Osteocyte (in vitro differentiated cells): ENCODE results near the gene MTUS2. TPM values are rescaled to one million over a fixed set of nuclear protein-coding genes. Genes with fewer than 3 reads are reported as not detected.

Source experiments
- DNase-seq: peaks from one replicate; pipeline ENCODE4 v3.0.0; 2021; ENCODE audit warnings: mixed read lengths; ENCODE audit not compliant: unreplicated experiment; ENCODE audit errors: extremely low spot score
- H3K27ac Mint-ChIP-seq: one replicate; pipeline ENCODE4 v1.8.0; 2021; ENCODE audit warnings: mild to moderate bottlenecking, mixed read lengths; ENCODE audit not compliant: unreplicated experiment
- H3K27me3 Mint-ChIP-seq: one replicate; pipeline ENCODE4 v1.8.0; 2021; ENCODE audit warnings: mixed read lengths; ENCODE audit not compliant: unreplicated experiment
- H3K36me3 Mint-ChIP-seq: one replicate; pipeline ENCODE4 v1.8.0; 2021; ENCODE audit warnings: mixed read lengths; ENCODE audit not compliant: unreplicated experiment
- H3K4me1 Mint-ChIP-seq: one replicate; pipeline ENCODE4 v1.8.0; 2021; ENCODE audit warnings: mixed read lengths; ENCODE audit not compliant: unreplicated experiment
- H3K4me3 Mint-ChIP-seq: one replicate; pipeline ENCODE4 v1.8.0; 2021; ENCODE audit warnings: mild to moderate bottlenecking, moderate library complexity, mixed read lengths; ENCODE audit not compliant: unreplicated experiment
- H3K9me3 Mint-ChIP-seq: one replicate; pipeline ENCODE4 v1.8.0; 2021; ENCODE audit warnings: mixed read lengths; ENCODE audit not compliant: unreplicated experiment
- total RNA-seq: library from RNA; stranded (reverse); gene quantifications from 2 replicates; pipeline ENCODE4 v1.2.1, GENCODE V29; 2021
- TF ChIP-seq, protein P1 (sequence below): fragments of 200-600 bp; sonication (generic); IDR thresholded peaks from 2 replicates; pipeline ENCODE4 v1.5.0; 2021; ENCODE audit warnings: antibody characterized with exemption, mild to moderate bottlenecking, moderate library complexity

MTUS2 gene
- total RNA-seq, 1 donor from 2014 or later = 0.05 TPM

DNA sequence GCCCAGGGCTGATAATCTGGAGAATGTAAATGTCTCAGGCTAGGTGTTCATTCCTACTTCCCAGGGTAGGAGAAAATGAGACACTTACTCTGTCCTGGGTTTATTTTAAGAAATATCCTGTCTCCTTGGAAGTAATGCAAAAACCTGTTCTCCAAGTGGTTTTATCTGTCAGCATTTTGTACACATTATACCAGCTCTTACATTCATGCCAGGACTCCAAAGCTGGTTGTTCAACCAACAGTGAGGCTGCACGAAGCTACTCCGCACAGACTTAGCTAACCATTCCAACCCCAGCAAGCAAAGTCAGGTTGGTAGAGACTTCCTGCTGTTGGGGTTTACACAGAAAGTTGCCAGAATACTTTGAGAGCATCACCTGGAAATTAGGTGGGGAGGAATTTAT is 719.7 kb downstream of the MTUS2 start:
- no peaks in the 10 kb centered on the region for H3K9me3 Mint-ChIP-seq
- H3K27ac Mint-ChIP-seq = no peak overlapping the region
- TF ChIP-seq, protein P1, sequence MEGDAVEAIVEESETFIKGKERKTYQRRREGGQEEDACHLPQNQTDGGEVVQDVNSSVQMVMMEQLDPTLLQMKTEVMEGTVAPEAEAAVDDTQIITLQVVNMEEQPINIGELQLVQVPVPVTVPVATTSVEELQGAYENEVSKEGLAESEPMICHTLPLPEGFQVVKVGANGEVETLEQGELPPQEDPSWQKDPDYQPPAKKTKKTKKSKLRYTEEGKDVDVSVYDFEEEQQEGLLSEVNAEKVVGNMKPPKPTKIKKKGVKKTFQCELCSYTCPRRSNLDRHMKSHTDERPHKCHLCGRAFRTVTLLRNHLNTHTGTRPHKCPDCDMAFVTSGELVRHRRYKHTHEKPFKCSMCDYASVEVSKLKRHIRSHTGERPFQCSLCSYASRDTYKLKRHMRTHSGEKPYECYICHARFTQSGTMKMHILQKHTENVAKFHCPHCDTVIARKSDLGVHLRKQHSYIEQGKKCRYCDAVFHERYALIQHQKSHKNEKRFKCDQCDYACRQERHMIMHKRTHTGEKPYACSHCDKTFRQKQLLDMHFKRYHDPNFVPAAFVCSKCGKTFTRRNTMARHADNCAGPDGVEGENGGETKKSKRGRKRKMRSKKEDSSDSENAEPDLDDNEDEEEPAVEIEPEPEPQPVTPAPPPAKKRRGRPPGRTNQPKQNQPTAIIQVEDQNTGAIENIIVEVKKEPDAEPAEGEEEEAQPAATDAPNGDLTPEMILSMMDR = no peak
- H3K4me1 Mint-ChIP-seq = peaks cover 16% of the 10 kb centered on the region
- no peak overlapping the region for H3K4me3 Mint-ChIP-seq
- H3K27me3 Mint-ChIP-seq = no peaks in the 10 kb centered on the region
- peaks cover 11% of the 10 kb centered on the region for H3K36me3 Mint-ChIP-seq
- no peak for DNase-seq

DNA sequence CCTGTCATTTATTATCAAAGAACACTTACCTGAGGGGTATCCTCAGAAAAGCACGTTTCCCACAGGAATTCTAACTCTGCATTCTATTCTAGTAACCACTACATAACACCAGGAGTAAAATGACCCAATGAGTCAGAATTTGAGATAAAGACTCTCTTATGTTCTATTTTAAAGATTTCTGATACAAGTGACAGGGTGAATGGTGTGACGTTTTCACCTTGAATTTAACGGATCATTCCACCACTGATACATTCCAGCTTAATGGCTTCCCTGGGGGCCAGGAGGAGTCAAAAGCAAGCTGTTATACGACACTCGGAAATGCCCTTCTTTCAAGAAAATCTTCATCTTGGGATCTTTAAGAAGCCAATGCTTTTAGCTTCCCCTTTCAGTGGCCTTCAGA is 720.2 kb downstream of the MTUS2 start:
- Mint-ChIP-seq H3K4me3 (no peak overlapping the region), H3K27me3 (no peaks in the 10 kb centered on the region), H3K27ac (no peak overlapping the region), H3K4me1 (peaks cover 16% of the 10 kb centered on the region), H3K9me3 (no peaks in the 10 kb centered on the region), H3K36me3 (peaks cover 11% of the 10 kb centered on the region)
- DNase-seq = no peak
- TF ChIP-seq, protein P1 = no peak

DNA sequence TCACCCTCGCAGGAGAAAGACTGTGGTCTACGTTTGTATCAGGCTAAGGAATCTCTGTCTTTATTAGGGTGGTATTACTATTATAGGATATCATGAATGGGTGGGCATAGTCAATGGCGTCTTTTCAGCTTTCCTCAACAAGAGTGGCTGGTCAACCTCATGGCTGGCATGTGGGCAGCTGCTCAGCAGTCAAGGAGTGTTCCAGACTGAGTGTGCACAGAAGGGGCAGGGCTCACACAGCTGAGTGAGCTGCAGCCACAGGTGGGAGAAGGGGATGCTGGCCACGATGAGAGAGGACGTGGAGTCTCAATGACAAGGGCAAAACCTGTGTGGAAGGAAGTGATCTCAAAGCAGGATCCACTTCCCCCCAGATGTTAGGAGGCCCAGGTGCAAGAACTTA is 720.7 kb downstream of the MTUS2 start:
- Mint-ChIP-seq H3K27ac (no peak overlapping the region), H3K36me3 (peaks cover 15% of the 10 kb centered on the region)

DNA sequence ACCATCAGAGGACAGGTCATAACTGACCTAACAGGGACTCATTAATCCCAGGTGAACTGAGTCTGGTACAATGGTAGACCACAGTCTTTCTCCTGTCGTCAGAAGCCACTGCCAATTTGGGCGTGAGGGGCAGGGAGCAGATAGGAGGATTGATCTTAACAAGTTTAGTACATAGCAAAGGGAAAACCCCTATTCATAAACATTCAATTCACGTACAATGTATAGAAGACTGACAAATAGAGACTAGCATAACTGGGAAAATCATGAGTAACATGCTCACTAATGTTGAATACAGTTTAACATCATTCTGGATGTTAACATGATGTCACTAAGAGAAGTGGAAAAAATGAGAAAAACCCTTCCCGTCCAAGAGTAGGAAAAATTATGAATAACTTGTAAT is 721.3 kb downstream of the MTUS2 start:
- no peaks in the 10 kb centered on the region for H3K9me3 Mint-ChIP-seq

More for the DNA sequence above, 720.7 kb downstream of the MTUS2 start:
- Mint-ChIP-seq H3K9me3 (no peaks in the 10 kb centered on the region), H3K27me3 (no peaks in the 10 kb centered on the region), H3K4me3 (no peak overlapping the region), H3K4me1 (peaks cover 16% of the 10 kb centered on the region)
- no peak for DNase-seq
- TF ChIP-seq, protein P1 = no peak

DNA sequence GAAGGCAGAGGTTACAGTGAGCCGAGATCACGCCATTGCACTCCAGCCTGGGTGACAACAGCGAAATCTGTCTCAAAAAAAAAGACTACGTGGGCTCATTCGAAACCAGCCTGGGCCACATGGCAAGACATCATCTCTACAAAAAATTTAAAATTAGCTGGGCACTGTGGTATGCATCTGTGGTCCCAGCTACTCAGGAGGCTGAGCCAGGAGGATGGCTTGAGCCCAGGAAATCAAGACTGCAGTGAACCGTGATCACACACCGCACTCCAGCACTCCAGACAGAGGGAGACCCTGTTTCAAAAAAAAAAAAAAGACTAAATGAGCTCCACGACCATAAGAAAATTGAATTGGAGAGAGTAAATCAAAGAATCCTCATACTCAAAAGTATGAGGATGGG is 722.2 kb downstream of the MTUS2 start:
- TF ChIP-seq, protein P1 = no peak
- Mint-ChIP-seq H3K9me3 (no peaks in the 10 kb centered on the region), H3K36me3 (peaks cover 13% of the 10 kb centered on the region), H3K27ac (no peak overlapping the region), H3K27me3 (no peaks in the 10 kb centered on the region), H3K4me1 (peaks cover 18% of the 10 kb centered on the region), H3K4me3 (no peak overlapping the region)
- DNase-seq = no peak

More for the DNA sequence above, 721.3 kb downstream of the MTUS2 start:
- peaks cover 13% of the 10 kb centered on the region for H3K36me3 Mint-ChIP-seq
- peaks cover 17% of the 10 kb centered on the region for H3K4me1 Mint-ChIP-seq
- no peak for DNase-seq
- H3K4me3 Mint-ChIP-seq = no peak overlapping the region
- TF ChIP-seq, protein P1 = no peak
- H3K27me3 Mint-ChIP-seq = no peaks in the 10 kb centered on the region
- no peak overlapping the region for H3K27ac Mint-ChIP-seq
